NB4 (cell line): ENCODE data around the gene CSMD2.
"Not testable (repeated sequence)": the region's sequence is repeated elsewhere in the genome, so short reads cannot be mapped to it uniquely, and the experiment has no call there.

ENCODE experiments used
- CTCF ChIP-seq: IDR thresholded peaks from one replicate; pipeline ENCODE4 v1.5.1; 2012; ENCODE audit warnings: low read depth, low read length
- MYC ChIP-seq: IDR thresholded peaks from 2 replicates; pipeline ENCODE4 v1.6.1; 2011; ENCODE audit warnings: low read depth, low read length
- POLR2A ChIP-seq: IDR thresholded peaks from 2 replicates; pipeline ENCODE4 v1.6.1; 2011; ENCODE audit warnings: mild to moderate bottlenecking; ENCODE audit not compliant: insufficient read length; ENCODE audit errors: extremely low read depth
- TF ChIP-seq, protein P1 (sequence below): IDR thresholded peaks from 2 replicates; pipeline ENCODE4 v1.6.1; 2011; ENCODE audit warnings: low read depth, low read length

DNA sequence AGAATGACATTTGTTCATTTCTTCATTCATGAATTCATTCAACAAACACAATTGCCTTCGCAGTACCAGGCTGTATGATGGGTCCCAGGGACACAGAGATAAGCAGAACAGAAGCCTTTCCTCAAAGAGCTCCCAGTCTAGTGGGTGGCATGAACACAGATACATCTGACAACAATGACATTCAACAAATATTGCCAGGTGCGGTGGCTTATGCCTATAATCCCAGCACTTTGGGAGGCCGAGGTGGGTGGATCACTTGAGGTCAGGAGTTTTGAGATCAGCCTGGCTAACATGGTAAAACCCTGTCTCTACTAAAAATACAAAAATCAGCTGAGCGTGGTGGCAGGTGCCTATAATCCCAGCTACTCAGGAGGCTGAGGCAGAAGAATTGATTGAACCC is 18.4 kb upstream of the CSMD2 start:
- TF ChIP-seq CTCF, POLR2A, MYC: not testable (repeated sequence)
- TF ChIP-seq, protein P1, sequence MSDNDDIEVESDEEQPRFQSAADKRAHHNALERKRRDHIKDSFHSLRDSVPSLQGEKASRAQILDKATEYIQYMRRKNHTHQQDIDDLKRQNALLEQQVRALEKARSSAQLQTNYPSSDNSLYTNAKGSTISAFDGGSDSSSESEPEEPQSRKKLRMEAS, result not testable (repeated sequence)
